HepG2 (cell line): ENCODE measurements around the gene KRTAP5-11. TPM values are rescaled to one million over a fixed set of nuclear protein-coding genes. Genes with fewer than 3 reads are reported as not detected.
A peak's percentile ranks its signal among the peaks of the same experiment; 100 is the strongest.
"Not testable (repeated sequence)": the region's sequence is repeated elsewhere in the genome, so short reads cannot be mapped to it uniquely, and the experiment has no call there.

Source experiments
- ATAC-seq: fragments of 200-7000 bp; cut with Tn5 transposase; 3 replicates; pipeline ENCODE4 v1.9.1; 2020; ENCODE audit warnings: mild to moderate bottlenecking, moderate library complexity
- BruUV-seq: library from RNA; stranded (reverse); fragments of 400-500 nt; replicated peaks from 2 replicates; lab custom pipeline; 2021; lab: Mats Ljungman, UMichigan
- CTCF ChIA-PET: fragments of 300-600 bp; formaldehyde crosslinking; extraction: SDS; loops from one replicate; lab custom pipeline; 2021; ENCODE audit warnings: low total read pairs, inconsistent platforms, low intra/inter-chr PET ratio; lab: Yijun Ruan, JAX
- POLR2A ChIA-PET: fragments of 350-600 bp; sonication (Branson Sonifier 250); formaldehyde crosslinking; loops from one replicate; lab custom pipeline; 2020; ENCODE audit warnings: antibody characterized with exemption, inconsistent platforms; lab: Yijun Ruan, JAX
- DNase-seq: peaks from one replicate; pipeline ENCODE4 v3.0.0-alpha.2; 2015; ENCODE audit warnings: low spot score
- FAIRE-seq: peaks from 3 replicates; lab custom pipeline; 2011; peaks lifted over from hg19 to GRCh38; lab: Jason Lieb, UNC
- H2AFZ ChIP-seq: one replicate; pipeline ENCODE4 v1.6.1; 2011; ENCODE audit warnings: low read length, inconsistent platforms
- H3K27ac ChIP-seq: fragments of 300-600 bp; 3 replicates; pipeline ENCODE4 v1.8.0; 2011; ENCODE audit warnings: mixed run types, mild to moderate bottlenecking, mixed read lengths, low read length, inconsistent platforms; ENCODE audit not compliant: insufficient read depth; ENCODE audit errors: extremely low read length
- H3K27me3 ChIP-seq, 2 experiments: fragments of 200-600 bp in 1 of 2; 2 replicates in 1 of 2; 3 replicates in 1 of 2; pipeline versions ENCODE4 v1.6.0 to v1.8.0; 2011; ENCODE audit warnings: low read length in 2 of 2, mild to moderate bottlenecking in 2 of 2, moderate library complexity in 2 of 2, inconsistent platforms in 1 of 2; ENCODE audit not compliant: insufficient read depth in 2 of 2, control insufficient read depth in 1 of 2
- H3K36me3 ChIP-seq, 2 experiments: fragments of 200-600 bp in 1 of 2; replicated peaks in 1 of 2; 2 replicates in 1 of 2; 3 replicates in 1 of 2; pipeline versions ENCODE4 v1.5.1 to v1.8.0; 2011; ENCODE audit warnings: low read length in 2 of 2, inconsistent platforms in 1 of 2; ENCODE audit not compliant: insufficient read depth in 2 of 2, control insufficient read depth in 1 of 2
- H3K4me1 ChIP-seq: 2 replicates; pipeline ENCODE4 v1.5.1; 2012; ENCODE audit warnings: low read length, inconsistent platforms; ENCODE audit not compliant: insufficient read depth
- H3K4me2 ChIP-seq: 2 replicates; pipeline ENCODE4 v1.6.0; 2011; ENCODE audit warnings: low read depth, low read length, inconsistent platforms
- H3K4me3 ChIP-seq, 3 experiments: fragments of 200-600 bp in 1 of 3; sonication (generic), shearing (Covaris generic) in 1 of 3; replicated peaks in 1 of 3; 2 replicates each; pipeline ENCODE4 v1.5.1; 2011 to 2016; ENCODE audit warnings: low read length in 3 of 3, inconsistent platforms in 2 of 3, low read depth in 2 of 3, mild to moderate bottlenecking in 2 of 3, control low read depth in 1 of 3, mixed read lengths in 1 of 3; ENCODE audit not compliant: insufficient read depth in 1 of 3
- H3K79me2 ChIP-seq: one replicate; pipeline ENCODE4 v1.6.1; 2011; ENCODE audit warnings: low read length, inconsistent platforms; ENCODE audit not compliant: insufficient read depth
- H3K9ac ChIP-seq: 2 replicates; pipeline ENCODE4 v1.6.0; 2011; ENCODE audit warnings: mild to moderate bottlenecking, low read depth, low read length, inconsistent platforms; ENCODE audit not compliant: insufficient read depth
- H3K9me3 ChIP-seq: 2 replicates; pipeline ENCODE4 v1.5.1; 2012; ENCODE audit warnings: mild to moderate bottlenecking, low read length
- H4K20me1 ChIP-seq: 2 replicates; pipeline ENCODE4 v1.6.0; 2011; ENCODE audit warnings: inconsistent platforms, mild to moderate bottlenecking, low read length, moderate library complexity; ENCODE audit not compliant: insufficient read depth
- ATF7 ChIP-seq, 2 experiments: fragments of 450-650 bp in 1 of 2; sonication (generic) in 1 of 2; formaldehyde crosslinking in 1 of 2; IDR thresholded peaks; 2 replicates each; pipeline versions ENCODE4 v1.4.0 to v1.6.1; 2016 to 2020; ENCODE audit warnings: antibody characterized with exemption in 1 of 2, mild to moderate bottlenecking in 1 of 2, missing genetic modification reagents in 1 of 2
- BCL6 ChIP-seq: IDR thresholded peaks from 2 replicates; pipeline ENCODE4 v1.6.1; 2016; ENCODE audit warnings: missing genetic modification reagents, missing compliant biosample characterization
- CSRNP1 ChIP-seq: sonication (generic); formaldehyde crosslinking; IDR thresholded peaks from 2 replicates; pipeline ENCODE4 v1.8.1; 2023; ENCODE audit warnings: mild to moderate bottlenecking, missing genetic modification reagents
- KLF9 ChIP-seq: IDR thresholded peaks from 2 replicates; pipeline ENCODE4 v1.6.1; 2016; ENCODE audit warnings: low read depth
- MXI1 ChIP-seq: IDR thresholded peaks from 3 replicates; pipeline ENCODE4 v1.6.1; 2012; ENCODE audit warnings: low read depth, low read length, inconsistent platforms, borderline replicate concordance
- NCOA5 ChIP-seq: sonication (generic); formaldehyde crosslinking; IDR thresholded peaks from 2 replicates; pipeline ENCODE4 v1.4.0; 2020; ENCODE audit warnings: missing genetic modification reagents
- SNAPC4 ChIP-seq: sonication (generic); formaldehyde crosslinking; IDR thresholded peaks from 2 replicates; pipeline ENCODE4 v1.4.0; 2020; ENCODE audit warnings: mild to moderate bottlenecking, missing genetic modification reagents
- TRIM22 ChIP-seq: fragments of 450-650 bp; IDR thresholded peaks from 2 replicates; pipeline ENCODE4 v1.6.1; 2017
- ZBTB43 ChIP-seq: sonication (generic); formaldehyde crosslinking; conservative IDR thresholded peaks from 2 replicates; pipeline ENCODE4 v1.4.0; 2020; ENCODE audit warnings: missing genetic modification reagents
- ZNF577 ChIP-seq: sonication (generic); formaldehyde crosslinking; IDR thresholded peaks from 2 replicates; pipeline ENCODE4 v1.4.0; 2020; ENCODE audit warnings: mild to moderate bottlenecking, low read depth, missing genetic modification reagents, borderline replicate concordance
- WGBS: methylation state at CpG from one replicate; pipeline ENCODE4 v1.1.6; 2017; ENCODE audit warnings: low lambda C conversion rate; 5-methylcytosine and 5-hydroxymethylcytosine counted together
- in situ Hi-C: cut with HindIII; loops from 2 replicates; pipeline ENCODE4 v1.10.0; 2017; ENCODE audit warnings: low pct_unique_long_range_greater_than_20kb; ENCODE audit not compliant: extremely low pct_ligation_motif_present
- intact Hi-C: fragments of 100-400 bp; cut with micrococcal nuclease; formaldehyde crosslinking; loops from one replicate; pipeline ENCODE4 v1.10.0; 2022; ENCODE audit not compliant: unreplicated experiment
- polyA plus RNA-seq, 8 experiments: library from polyadenylated mRNA; depleted of rRNA in 3 of 8; stranded (reverse) in 7 of 8; unstranded in 1 of 8; fragments of >200 nt; fragmentation: Illumina TruSeq in 4 of 8; extraction: Trizol in 4 of 8; gene quantifications; 2 replicates each; pipeline versions ENCODE4 v1.2.1 to v1.2.3, GENCODE V29; 2011 to 2016; ENCODE audit warnings: low read depth in 4 of 8, missing spikeins in 1 of 8, mixed read lengths in 1 of 8; ENCODE audit not compliant: insufficient read depth in 1 of 8
- total RNA-seq, 5 experiments: library from RNA; depleted of rRNA; stranded (reverse); fragments of >200 nt; fragmentation: Illumina TruSeq; extraction: Trizol; gene quantifications; 2 replicates each; pipeline ENCODE4 v1.2.3, GENCODE V29; 2016; ENCODE audit warnings: low read depth in 1 of 5

Gene KRTAP5-11
- total and polyA plus RNA-seq, 2 of the 13 experiments (the other 11 are each of a cell fraction or from before 2014, with no cell fraction given): not detected

GRCh38 chr11:71577469-71578004 is 5.1 kb downstream of the KRTAP5-11 start (continued):
- TF ChIP-seq KLF9: no peak
- 0 out of 2 replicates have a peak, but pooled peaks have one; percentile 53 for TF ChIP-seq TRIM22
- TF ChIP-seq ZBTB43 (CRISPR knock-in tag): 0 out of 2 replicates have a peak, but pooled peaks have one; percentile 26
- TF ChIP-seq ATF7 (IDR thresholded peaks at IDR 0.05): 0 out of 2 replicates have a peak, but pooled peaks have one; percentile 6
- TF ChIP-seq ATF7 (CRISPR knock-in tag; IDR thresholded peaks at IDR 0.05): no peak
- TF ChIP-seq CSRNP1 (CRISPR knock-in tag): no peak
- no peak for TF ChIP-seq ZNF577 (CRISPR knock-in tag)
- no peak for TF ChIP-seq SNAPC4 (CRISPR knock-in tag)
- no peak for TF ChIP-seq MXI1
- TF ChIP-seq BCL6 (CRISPR knock-in tag): no peak
- no peak for TF ChIP-seq NCOA5

GRCh38 chr11:71576688-71577465 is 5.8 kb downstream of the KRTAP5-11 start:
- H3K4me2 ChIP-seq, DNase-seq, intact Hi-C loops, CTCF ChIA-PET, H3K9me3 ChIP-seq, POLR2A ChIA-PET, H3K4me3 ChIP-seq, H3K36me3 ChIP-seq, in situ Hi-C loops, H2AFZ ChIP-seq, H3K27ac ChIP-seq, BruUV-seq, H4K20me1 ChIP-seq, FAIRE-seq, ATAC-seq, H3K79me2 ChIP-seq, H3K9ac ChIP-seq: not testable (repeated sequence)
- H3K4me1 ChIP-seq: peaks cover 28% of the 10 kb centered on the region
- WGBS: 72% methylated on average over 18 of the region's 41 CpGs
- peaks cover 6 to 36% of the 10 kb centered on the region in 2 experiments for H3K27me3 ChIP-seq
